GM19043 (cell line): ENCODE measurements around the gene DUSP22.

Experiments used
- ATAC-seq: cut with Tn5 transposase; IDR thresholded peaks from one replicate; pipeline ENCODE4 v1.9.1; 2021; ENCODE audit warnings: low read depth; ENCODE audit not compliant: unreplicated experiment

The DUSP22 gene

GRCh38 chr6:348860-349396 is 56.6 kb downstream of the DUSP22 start:
- ATAC-seq, result no peak

- ATAC-seq, result no peak
Observed at GRCh38 chr6:349491-349921, 57.2 kb downstream of the DUSP22 start.

- no peak for ATAC-seq
Observed at GRCh38 chr6:350371-350770, 58.1 kb downstream of the DUSP22 start.

GRCh38 chr6:351011-351866 is 59.0 kb downstream of the DUSP22 start:
- no peak for ATAC-seq

GRCh38 chr6:351867-352289 is 59.6 kb downstream of the DUSP22 start:
- no peak for ATAC-seq

- ATAC-seq, result no peak
Observed at GRCh38 chr6:352474-352873, 60.2 kb downstream of the DUSP22 start.

- no peak for ATAC-seq
Observed at GRCh38 chr6:352896-353470, 60.7 kb downstream of the DUSP22 start.

GRCh38 chr6:353642-354614 is 61.6 kb downstream of the DUSP22 start:
- ATAC-seq, result no peak

GRCh38 chr6:354631-355280 is 62.5 kb downstream of the DUSP22 start:
- ATAC-seq, result no peak

GRCh38 chr6:355373-356208 is 63.3 kb downstream of the DUSP22 start:
- no peak for ATAC-seq

GRCh38 chr6:356828-357251 is 64.6 kb downstream of the DUSP22 start:
- ATAC-seq, result peak; percentile 57

GRCh38 chr6:357261-357790 is 65.0 kb downstream of the DUSP22 start:
- no peak for ATAC-seq

GRCh38 chr6:357791-358341 is 65.6 kb downstream of the DUSP22 start:
- ATAC-seq, result no peak

GRCh38 chr6:358432-358831 is 66.1 kb downstream of the DUSP22 start:
- no peak for ATAC-seq

GRCh38 chr6:358847-359246 is 66.6 kb downstream of the DUSP22 start:
- ATAC-seq, result no peak

GRCh38 chr6:359261-360035 is 67.2 kb downstream of the DUSP22 start:
- no peak for ATAC-seq

GRCh38 chr6:360349-360748 is 68.1 kb downstream of the DUSP22 start:
- no peak for ATAC-seq

GRCh38 chr6:360764-361373 is 68.6 kb downstream of the DUSP22 start:
- ATAC-seq, result no peak
